K562 (cell line): Measurements from ENCODE around the gene KCNK3. TPM values are rescaled to one million over a fixed set of nuclear protein-coding genes. Genes with fewer than 3 reads are reported as not detected.
A peak's percentile ranks its signal among the peaks of the same experiment; 100 is the strongest.

ENCODE experiments used
- ATAC-seq: fragments of 200-7000 bp; cut with Tn5 transposase; 3 replicates; pipeline ENCODE4 v1.9.1; 2020; ENCODE audit warnings: moderate library complexity
- BruUV-seq: library from RNA; stranded (reverse); fragments of 400-500 nt; replicated peaks from 2 replicates; lab custom pipeline; 2021; lab: Mats Ljungman, UMichigan
- CTCF ChIA-PET: fragments of 300-600 bp; formaldehyde crosslinking; extraction: SDS; loops from one replicate; lab custom pipeline; 2021; ENCODE audit warnings: low intra/inter-chr PET ratio; lab: Yijun Ruan, JAX
- POLR2A ChIA-PET: fragments of 300-600, 350-650 bp; sonication (Branson Sonifier 250); formaldehyde crosslinking; extraction: SDS; loops from one replicate; lab custom pipeline; 2021; ENCODE audit warnings: antibody characterized with exemption, inconsistent platforms; lab: Yijun Ruan, JAX
- DNase-seq, 4 experiments: peaks; one replicate each; pipeline versions ENCODE4 v3.0.0 to v3.0.0-alpha.2; 2011 to 2018; ENCODE audit warnings: low spot score in 3 of 4, mixed read lengths in 3 of 4; ENCODE audit errors: extremely low read depth in 1 of 4
- FAIRE-seq: peaks from 2 replicates; lab custom pipeline; 2011; peaks lifted over from hg19 to GRCh38; lab: Jason Lieb, UNC
- H2AFZ ChIP-seq: 2 replicates; pipeline ENCODE4 v1.6.0; 2011; ENCODE audit warnings: low read depth, low read length, control low read depth, inconsistent platforms
- H3K27ac ChIP-seq: fragments of 200-600 bp; 3 replicates; pipeline ENCODE4 v1.8.0; 2011; ENCODE audit warnings: low read depth, mild to moderate bottlenecking, control low read depth, inconsistent platforms, low read length, moderate library complexity, mixed read lengths; ENCODE audit errors: extremely low read depth
- H3K27me3 ChIP-seq, 2 experiments: fragments of 300-600 bp in 1 of 2; 2 replicates in 1 of 2; 3 replicates in 1 of 2; pipeline versions ENCODE4 v1.6.0 to v1.8.0; 2011; ENCODE audit warnings: inconsistent platforms in 2 of 2, low read length in 2 of 2, mild to moderate bottlenecking in 1 of 2, mixed read lengths in 1 of 2, moderate library complexity in 1 of 2; ENCODE audit not compliant: control insufficient read depth in 2 of 2, insufficient read depth in 2 of 2
- H3K36me3 ChIP-seq: fragments of 300-600 bp; 3 replicates; pipeline ENCODE4 v1.8.0; 2011; ENCODE audit warnings: mild to moderate bottlenecking, low read length, inconsistent platforms; ENCODE audit not compliant: control insufficient read depth, insufficient read depth
- H3K4me1 ChIP-seq, 2 experiments: fragments of 200-600 bp in 1 of 2; replicated peaks in 1 of 2; 2 replicates in 1 of 2; 3 replicates in 1 of 2; pipeline versions ENCODE4 v1.5.1 to v1.8.0; 2011; ENCODE audit warnings: inconsistent platforms in 2 of 2, low read length in 2 of 2, mild to moderate bottlenecking in 1 of 2, mixed read lengths in 1 of 2, moderate library complexity in 1 of 2; ENCODE audit not compliant: control insufficient read depth in 2 of 2, insufficient read depth in 2 of 2
- H3K4me2 ChIP-seq: 2 replicates; pipeline ENCODE4 v1.6.1; 2011; ENCODE audit warnings: low read length, control low read depth, inconsistent platforms, mixed read lengths; ENCODE audit not compliant: insufficient read depth
- H3K4me3 ChIP-seq: fragments of 200-600 bp; sonication (generic), shearing (Covaris generic); 2 replicates; pipeline ENCODE4 v1.5.1; 2016; ENCODE audit warnings: control low read depth, inconsistent platforms
- H3K79me2 ChIP-seq: fragments of 200-600 bp; 3 replicates; pipeline ENCODE4 v1.8.0; 2011; ENCODE audit warnings: low read length, inconsistent platforms; ENCODE audit not compliant: control insufficient read depth, insufficient read depth
- H3K9ac ChIP-seq, 2 experiments: 2 replicates each; pipeline versions ENCODE4 v1.6.0 to v1.6.1; 2011; ENCODE audit warnings: low read depth in 2 of 2, low read length in 2 of 2, control low read depth in 1 of 2, inconsistent platforms in 1 of 2, mild to moderate bottlenecking in 1 of 2, mixed read lengths in 1 of 2; ENCODE audit not compliant: insufficient read depth in 1 of 2
- H3K9me1 ChIP-seq: one replicate; pipeline ENCODE4 v1.6.0; 2011; ENCODE audit warnings: inconsistent platforms, mild to moderate bottlenecking, low read length, moderate library complexity; ENCODE audit not compliant: control insufficient read depth, insufficient read depth
- H3K9me3 ChIP-seq: replicated peaks from 2 replicates; pipeline ENCODE4 v1.5.1; 2011; ENCODE audit warnings: low read depth, low read length, inconsistent platforms; ENCODE audit not compliant: control insufficient read depth, insufficient read depth
- H4K20me1 ChIP-seq: replicated peaks from 2 replicates; pipeline ENCODE4 v1.6.1; 2011; ENCODE audit warnings: low read length, inconsistent platforms, mixed read lengths; ENCODE audit not compliant: control insufficient read depth, insufficient read depth
- BDP1 ChIP-seq: IDR thresholded peaks from 3 replicates; pipeline ENCODE4 v1.6.1; 2011; ENCODE audit not compliant: insufficient read length, insufficient read depth
- EP400 ChIP-seq: fragments of 450-650 bp; IDR thresholded peaks from 2 replicates; pipeline ENCODE4 v1.6.1; 2017; ENCODE audit warnings: antibody characterized with exemption, mild to moderate bottlenecking, moderate library complexity
- LARP7 ChIP-seq: fragments of 450-650 bp; IDR thresholded peaks from 2 replicates; pipeline ENCODE4 v1.6.1; 2016
- MXD1 ChIP-seq: fragments of 250-450 bp; sonication (Bioruptor Pico); IDR thresholded peaks from 2 replicates; pipeline ENCODE4 v1.8.0; 2021; ENCODE audit warnings: borderline replicate concordance, mild to moderate bottlenecking, moderate library complexity; ENCODE audit not compliant: poor library complexity, severe bottlenecking
- NFIC ChIP-seq: fragments of 450-650 bp; IDR thresholded peaks from 2 replicates; pipeline ENCODE4 v1.6.1; 2017; ENCODE audit warnings: mild to moderate bottlenecking, inconsistent platforms
- NR3C1 ChIP-seq: sonication (generic); formaldehyde crosslinking; IDR thresholded peaks from 2 replicates; pipeline ENCODE4 v1.8.1; 2022; ENCODE audit warnings: missing genetic modification reagents
- PYGO2 ChIP-seq: fragments of 450-650 bp; IDR thresholded peaks from 2 replicates; pipeline ENCODE4 v1.6.1; 2016; ENCODE audit warnings: mild to moderate bottlenecking, missing genetic modification characterization, moderate library complexity, missing compliant biosample characterization
- SAFB ChIP-seq: fragments of 200-400 bp; formaldehyde crosslinking; IDR thresholded peaks from 2 replicates; pipeline ENCODE4 v1.6.1; 2017; ENCODE audit warnings: low read depth, low read length, borderline replicate concordance
- TAF9B ChIP-seq: fragments of 450-650 bp; IDR thresholded peaks from 2 replicates; pipeline ENCODE4 v1.6.1; 2018; ENCODE audit warnings: mild to moderate bottlenecking; ENCODE audit not compliant: partially characterized antibody
- TCFL5 ChIP-seq: fragments of 250-450 bp; sonication (Bioruptor Pico); conservative IDR thresholded peaks from 2 replicates; pipeline ENCODE4 v1.6.1; 2021; ENCODE audit warnings: mild to moderate bottlenecking, moderate library complexity, matching md5 sums
- ZNF23 ChIP-seq: fragments of 250-450 bp; sonication (Bioruptor Pico); IDR thresholded peaks from 2 replicates; pipeline ENCODE4 v1.4.0; 2020; ENCODE audit warnings: mild to moderate bottlenecking
- ZNF280A ChIP-seq: fragments of 450-650 bp; IDR thresholded peaks from 2 replicates; pipeline ENCODE4 v1.6.1; 2018; ENCODE audit warnings: mild to moderate bottlenecking, low read depth; ENCODE audit not compliant: partially characterized antibody
- ZNF583 ChIP-seq: fragments of 250-450 bp; sonication (Bioruptor Pico); IDR thresholded peaks from 2 replicates; pipeline ENCODE4 v1.4.0; 2020
- ZNF830 ChIP-seq: fragments of 250-450 bp; sonication (Bioruptor Pico); IDR thresholded peaks from 2 replicates; pipeline ENCODE4 v1.5.0; 2021; ENCODE audit warnings: mild to moderate bottlenecking
- WGBS: fragments of 100-300 bp; shearing (Covaris generic); methylation state at CpG from one replicate; pipeline ENCODE4 v1.1.6; 2016; ENCODE audit warnings: low coverage, mixed read lengths; ENCODE audit not compliant: insufficient coverage; ENCODE audit errors: missing lambda C conversion rate; 5-methylcytosine and 5-hydroxymethylcytosine counted together
- in situ Hi-C: fragments of 300-500 bp; cut with MboI; formaldehyde crosslinking; loops from 4 replicates; pipeline ENCODE4 v1.15.0; 2018; ENCODE audit warnings: inconsistent platforms, mixed read lengths
- intact Hi-C: fragments of 100-400 bp; cut with micrococcal nuclease; formaldehyde crosslinking; loops from 2 replicates; pipeline ENCODE4 v1.14.2; 2022
- polyA plus RNA-seq, 8 experiments: library from polyadenylated mRNA; depleted of rRNA in 4 of 8; stranded (reverse) in 5 of 8; unstranded in 3 of 8; fragments of >200 nt; fragmentation: Nextera tagmentation in 2 of 8; fragmentation: Illumina TruSeq in 1 of 8; extraction: Ambion mirVana in 2 of 8; extraction: Trizol in 1 of 8; gene quantifications; 2 replicates each; pipeline versions ENCODE4 v1.2.1 to v1.2.3, GENCODE V29; 2011 to 2014; ENCODE audit warnings: inconsistent platforms in 1 of 8, missing spikeins in 1 of 8
- total RNA-seq, 7 experiments: library from RNA; depleted of rRNA in 6 of 7; stranded (reverse); fragments of >200 nt in 6 of 7; fragmentation: Illumina TruSeq in 2 of 7; extraction: Trizol in 2 of 7; gene quantifications; 2 replicates each; pipeline versions ENCODE4 v1.2.1 to v1.2.3, GENCODE V29; 2011 to 2021; ENCODE audit warnings: low replicate concordance in 1 of 7

The KCNK3 gene
- total and polyA plus RNA-seq, 9 of the 15 experiments (the other 6 are each of a cell fraction or from before 2014, with no cell fraction given), result 0.01 to 0.20 (median 0.07) TPM; not detected in 5

- no peak overlapping the region for H2AFZ ChIP-seq
- peaks cover 13 to 34% of the 10 kb centered on the region in 2 experiments; a peak in 4 of 5 replicates for H3K27me3 ChIP-seq
- no peaks in the 10 kb centered on the region for H3K9me1 ChIP-seq
- no peaks in the 10 kb centered on the region for H3K79me2 ChIP-seq
- TF ChIP-seq NR3C1, result no peak
- no peak for TF ChIP-seq TCFL5
- TF ChIP-seq ZNF583, result no peak
- TF ChIP-seq SAFB, result no peak
- TF ChIP-seq NFIC, result 0 out of 2 replicates have a peak, but pooled peaks have one; percentile 38
- intact Hi-C loops, result no loop called here
- 2% methylated on average over 8 of the region's 8 CpGs for WGBS
- no peak overlapping the region for H3K27ac ChIP-seq
- no TSS peak for BruUV-seq
- DNase-seq (no peak), ATAC-seq (no peak), FAIRE-seq (no peak)
- H3K9ac ChIP-seq, result no peak overlapping the region
- no peak overlapping the region for H3K4me3 ChIP-seq
- H3K9me3 ChIP-seq, result no peaks in the 10 kb centered on the region
- H3K36me3 ChIP-seq, result no peaks in the 10 kb centered on the region
- H3K4me1 ChIP-seq, result no peaks in the 10 kb centered on the region
- H3K4me2 ChIP-seq, result no peak overlapping the region
- no peaks in the 10 kb centered on the region for H4K20me1 ChIP-seq
- in situ Hi-C loops, result no loop called here
- ChIA-PET POLR2A (interaction anchor here (0.6 kb wide), 1 partner anchor 207 kb away, joined by 3 read pairs; no protein-coding TSS in a partner anchor), CTCF (no interaction called here)
Observed at GRCh38 chr2:26668856-26669750, 23.4 kb upstream of the KCNK3 start.

- H3K27ac ChIP-seq, result no peak overlapping the region
- ChIA-PET POLR2A (no interaction called here), CTCF (no interaction called here)
- H3K79me2 ChIP-seq, result no peaks in the 10 kb centered on the region
- no peak for FAIRE-seq
- H3K9me1 ChIP-seq, result no peaks in the 10 kb centered on the region
- no peaks in the 10 kb centered on the region for H3K9me3 ChIP-seq
- peaks cover 10 to 43% of the 10 kb centered on the region in 2 experiments; a peak in 4 of 5 replicates for H3K27me3 ChIP-seq
- no TSS peak for BruUV-seq
- in situ Hi-C loops, result no loop called here
- no peaks in the 10 kb centered on the region for H3K36me3 ChIP-seq
- no peak for ATAC-seq
- H3K4me1 ChIP-seq, result no peaks in the 10 kb centered on the region
- TF ChIP-seq EP400, result no peak
- no peak for TF ChIP-seq ZNF280A
- TF ChIP-seq ZNF23, result no peak
- TF ChIP-seq MXD1 (CRISPR knock-in tag), result no peak
- TF ChIP-seq TAF9B, result no peak
- TF ChIP-seq ZNF830, result no peak
- no peak for TF ChIP-seq PYGO2 (tag)
- no peak for TF ChIP-seq BDP1
- no peak for TF ChIP-seq LARP7
- H3K9ac ChIP-seq, result no peak overlapping the region
- no peak overlapping the region for H2AFZ ChIP-seq
- intact Hi-C loops, result no loop called here
- H4K20me1 ChIP-seq, result no peaks in the 10 kb centered on the region
- 0% methylated on average over 2 of the region's 3 CpGs for WGBS
- no peak overlapping the region for H3K4me3 ChIP-seq
- H3K4me2 ChIP-seq, result no peak overlapping the region
- DNase-seq, result no peak
Observed at GRCh38 chr2:26670171-26670570, 22.4 kb upstream of the KCNK3 start.
